NT2/D1 (cell line): ENCODE results near the gene SLC24A4.

Experiments used
- SUZ12 ChIP-seq: IDR thresholded peaks from 2 replicates; pipeline ENCODE4 v1.6.1; 2011; ENCODE audit not compliant: insufficient read length, insufficient read depth; ENCODE audit errors: extremely low read depth
- YY1 ChIP-seq: IDR thresholded peaks from 2 replicates; pipeline ENCODE4 v1.6.1; 2011; ENCODE audit not compliant: insufficient read length, insufficient read depth

- TF ChIP-seq YY1 (no peak), SUZ12 (no peak)
Observed at GRCh38 chr14:92425101-92425500, 102.1 kb downstream of the SLC24A4 start.
